ENCODE results near the gene TMEM82. TPM values are rescaled to one million over a fixed set of nuclear protein-coding genes. Genes with fewer than 3 reads are reported as not detected.
"Not testable (repeated sequence)": the region's sequence is repeated elsewhere in the genome, so short reads cannot be mapped to it uniquely, and the experiment has no call there.

TMEM82 gene
- total RNA-seq = not detected

- no peak for DNase-seq (ENCODE audit: low spot score)
Observed at GRCh38 chr1:15742339-15742801, at the start of gene TMEM82. Gene TMEM82, plus strand, starts transcription at chr1:15742499. Its CDS starts 61 bp downstream, at chr1:15742560.

DNA sequence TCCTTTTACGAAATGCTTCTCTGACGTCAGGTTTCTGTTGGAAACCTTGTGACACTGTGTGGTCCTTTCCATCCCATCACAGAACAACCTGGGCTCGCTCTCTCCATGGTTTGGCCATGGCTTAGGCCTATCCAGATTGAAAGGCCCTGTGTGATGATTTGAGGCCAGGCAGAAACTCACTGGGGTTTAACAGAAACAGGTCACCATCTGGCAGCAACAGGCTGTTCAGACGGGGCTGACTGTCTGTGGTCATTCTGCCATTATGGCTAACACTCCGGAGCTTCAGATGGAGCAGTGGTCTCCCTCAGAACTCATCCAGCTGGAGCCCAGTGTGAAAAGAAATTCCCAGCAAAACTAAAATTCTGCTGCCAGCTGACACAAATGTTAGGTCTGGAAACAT is 48.9 kb upstream of the TMEM82 start:
- no peak for DNase-seq (ENCODE audit: low spot score)

DNA sequence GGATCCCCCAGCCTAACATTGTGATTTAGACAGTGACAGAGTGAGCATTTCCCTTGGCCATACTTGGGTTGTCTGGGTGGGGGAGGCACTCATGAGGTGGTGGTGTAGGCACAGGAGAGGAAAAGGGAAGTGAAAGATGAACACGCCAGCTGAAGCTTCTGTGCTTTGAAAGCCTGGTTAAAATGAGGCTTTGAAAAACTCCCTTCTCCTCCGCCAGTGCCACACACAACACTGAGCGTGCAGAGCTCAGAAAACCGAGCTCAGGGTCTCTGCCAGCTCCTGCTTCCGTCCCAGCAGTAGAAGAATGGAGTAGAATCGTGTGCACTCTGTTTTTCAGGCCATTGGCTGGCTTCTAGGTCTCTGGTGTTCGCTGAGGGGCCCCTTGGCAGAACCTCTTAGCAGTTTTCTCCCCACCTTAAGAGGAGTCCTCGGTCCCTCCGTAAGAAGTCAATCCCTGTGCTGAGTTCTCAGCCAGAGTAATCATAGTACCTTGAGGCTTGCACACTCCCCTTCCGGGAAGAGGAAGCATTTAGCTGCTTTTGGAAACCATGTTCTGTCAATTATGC is 45.3 kb upstream of the TMEM82 start:
- DNase-seq (ENCODE audit: low spot score) = no peak

DNA sequence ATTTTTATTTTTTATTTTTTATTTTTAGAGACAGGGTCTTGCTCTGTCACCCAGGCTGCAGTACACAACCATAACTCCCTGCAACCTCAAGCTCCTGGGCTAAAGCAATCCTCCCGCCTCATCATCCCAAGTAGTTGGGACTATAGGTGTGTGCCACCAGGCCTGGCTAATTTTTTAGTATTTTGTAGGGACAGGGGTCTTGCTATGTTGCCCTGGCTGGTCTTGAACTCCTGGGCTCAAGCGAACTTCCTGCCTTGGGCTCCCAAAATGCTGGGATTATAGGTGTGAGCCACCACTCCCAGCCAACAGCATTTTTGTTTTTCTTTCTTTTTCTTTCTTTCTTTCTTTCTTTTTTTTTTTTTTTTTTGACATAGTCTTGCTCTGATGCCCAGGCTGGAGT is 44.1 kb upstream of the TMEM82 start:
- no peak for DNase-seq (ENCODE audit: low spot score)

GRCh38 chr1:15699321-15699720 is 43.0 kb upstream of the TMEM82 start:
- not testable (repeated sequence) for DNase-seq (ENCODE audit: low spot score)

DNA sequence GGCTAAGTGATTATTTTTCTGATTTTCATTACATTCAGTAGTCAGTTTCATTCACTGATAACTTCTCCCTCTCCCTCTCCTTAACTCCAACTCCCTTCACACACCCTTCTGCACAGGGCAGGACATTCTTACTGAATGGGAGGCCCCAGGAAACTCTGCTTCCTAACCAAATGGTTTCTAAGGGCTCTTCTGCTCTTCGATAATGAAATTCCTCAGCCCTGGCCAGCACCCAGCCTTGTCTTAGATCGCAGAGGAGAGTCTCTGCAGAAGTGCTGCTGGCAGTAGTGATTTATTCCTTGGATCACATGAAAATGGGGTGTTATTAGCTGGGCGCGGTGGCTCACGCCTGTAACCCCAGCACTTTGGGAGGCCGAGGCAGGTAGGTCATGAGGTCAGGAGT is 41.8 kb upstream of the TMEM82 start:
- DNase-seq (ENCODE audit: low spot score) = no peak

DNA sequence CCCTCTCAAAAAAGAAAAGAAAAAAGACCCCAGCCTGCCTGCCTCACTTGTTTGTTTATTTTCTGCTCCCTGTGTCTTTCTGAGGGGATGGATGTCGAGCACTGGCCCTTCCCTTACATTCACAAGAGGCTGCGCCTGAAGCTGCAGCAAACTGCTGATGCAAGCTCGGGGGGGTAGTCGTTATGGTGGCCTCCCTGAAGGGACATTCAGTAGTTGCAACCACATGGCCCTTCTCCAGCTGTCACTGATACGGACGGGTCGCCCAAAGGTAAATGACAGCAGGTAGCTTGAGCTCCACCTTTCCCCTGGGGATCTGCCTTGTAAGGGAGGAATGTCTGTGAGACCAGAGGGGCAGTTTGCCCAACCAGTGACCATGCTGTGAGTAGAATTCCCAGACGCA is 40.5 kb upstream of the TMEM82 start:
- DNase-seq (ENCODE audit: low spot score) = no peak

GRCh38 chr1:15702722-15703550 is 39.4 kb upstream of the TMEM82 start:
- DNase-seq (ENCODE audit: low spot score) = no peak

GRCh38 chr1:15703562-15703961 is 38.7 kb upstream of the TMEM82 start:
- peak; percentile 76 for DNase-seq (ENCODE audit: low spot score)

DNA sequence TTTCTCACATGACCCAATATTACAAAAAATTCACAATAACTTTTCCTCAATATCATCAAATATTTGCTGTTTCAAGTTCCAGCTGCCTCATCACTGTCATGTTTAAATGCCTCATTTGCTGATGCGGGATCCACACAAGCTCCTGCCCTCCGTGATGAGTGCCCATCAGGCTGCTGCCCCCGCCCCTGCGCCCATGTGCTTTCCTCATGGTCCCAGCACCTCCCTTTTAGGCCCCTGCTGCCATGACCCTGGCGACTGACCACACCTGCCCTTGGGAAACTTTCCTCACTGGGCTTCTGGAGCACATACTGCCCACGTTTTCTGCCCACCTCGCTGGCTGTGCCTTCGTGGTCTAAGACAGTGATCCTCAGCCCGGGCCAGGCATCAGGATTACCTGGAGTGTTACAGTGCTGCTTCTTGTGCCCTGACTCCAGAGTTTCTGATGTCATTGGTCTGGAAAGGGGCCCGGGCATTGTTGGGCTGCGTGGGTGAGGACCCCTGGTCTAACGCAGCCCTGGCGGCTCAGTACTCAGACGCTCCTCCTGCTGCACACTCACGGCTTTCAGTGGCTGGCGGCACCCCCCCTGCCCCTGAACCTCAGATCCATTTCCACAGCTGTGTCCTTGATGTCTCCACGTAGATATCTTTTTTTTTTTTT is 37.6 kb upstream of the TMEM82 start:
- DNase-seq (ENCODE audit: low spot score) = no peak

GRCh38 chr1:15705184-15705566 is 37.1 kb upstream of the TMEM82 start:
- DNase-seq (ENCODE audit: low spot score) = no peak

DNA sequence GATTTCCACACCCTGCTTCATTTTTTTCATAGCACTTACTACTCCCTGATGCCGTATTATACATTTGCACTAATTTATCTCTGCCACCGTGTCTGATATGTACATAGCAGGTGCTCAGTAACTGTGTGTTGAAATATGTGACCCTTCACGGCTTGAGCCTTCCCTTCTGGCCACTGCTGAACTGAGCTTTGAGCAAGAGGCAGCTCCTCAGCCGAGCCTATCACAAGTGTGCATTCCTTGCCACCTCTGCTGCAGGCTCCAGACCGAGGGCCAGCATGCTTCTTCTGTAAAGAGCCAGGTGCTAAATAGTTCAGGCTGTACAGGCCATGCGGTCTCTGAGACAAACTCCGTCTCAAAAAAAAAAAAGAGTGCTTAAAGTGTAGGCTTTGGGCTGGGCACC is 35.5 kb upstream of the TMEM82 start:
- DNase-seq (ENCODE audit: low spot score) = no peak

- no peak for DNase-seq (ENCODE audit: low spot score)
Observed at GRCh38 chr1:15707239-15707925, 34.9 kb upstream of the TMEM82 start.

DNA sequence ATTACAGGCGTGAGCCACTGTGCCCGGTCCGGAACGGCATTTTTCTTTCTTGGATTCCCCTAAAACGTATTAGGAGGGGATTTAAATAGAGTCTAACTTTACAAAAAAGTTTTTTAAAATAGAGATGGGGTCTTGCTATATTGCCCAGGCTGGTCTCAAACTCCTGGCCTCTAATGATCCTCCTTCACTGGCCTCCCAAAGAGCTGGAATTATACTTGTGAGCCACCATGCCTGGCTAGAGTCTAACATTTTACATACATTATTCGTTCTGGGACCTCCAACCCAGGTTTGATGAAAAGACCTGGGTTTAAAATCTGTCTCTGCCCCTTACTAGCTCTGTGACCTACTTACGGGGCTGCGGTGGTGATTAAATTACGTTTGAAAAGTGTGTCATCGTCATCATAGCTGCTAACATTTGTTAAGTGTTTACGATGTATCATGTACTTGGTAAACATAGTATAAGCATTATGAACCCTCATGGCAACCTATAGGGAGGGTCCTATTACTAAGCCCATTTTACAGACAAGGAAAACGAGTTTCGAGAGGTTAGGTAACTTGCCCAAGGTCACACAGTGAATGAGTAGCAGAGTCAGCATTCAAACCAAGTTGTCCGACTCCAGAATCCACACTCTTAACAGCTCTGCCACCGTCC is 33.7 kb upstream of the TMEM82 start:
- DNase-seq (ENCODE audit: low spot score) = no peak

- no peak for DNase-seq (ENCODE audit: low spot score)
Observed at GRCh38 chr1:15709226-15709625, 33.1 kb upstream of the TMEM82 start.

- no peak for DNase-seq (ENCODE audit: low spot score)
Observed at GRCh38 chr1:15712168-15712567, 30.1 kb upstream of the TMEM82 start.

DNA sequence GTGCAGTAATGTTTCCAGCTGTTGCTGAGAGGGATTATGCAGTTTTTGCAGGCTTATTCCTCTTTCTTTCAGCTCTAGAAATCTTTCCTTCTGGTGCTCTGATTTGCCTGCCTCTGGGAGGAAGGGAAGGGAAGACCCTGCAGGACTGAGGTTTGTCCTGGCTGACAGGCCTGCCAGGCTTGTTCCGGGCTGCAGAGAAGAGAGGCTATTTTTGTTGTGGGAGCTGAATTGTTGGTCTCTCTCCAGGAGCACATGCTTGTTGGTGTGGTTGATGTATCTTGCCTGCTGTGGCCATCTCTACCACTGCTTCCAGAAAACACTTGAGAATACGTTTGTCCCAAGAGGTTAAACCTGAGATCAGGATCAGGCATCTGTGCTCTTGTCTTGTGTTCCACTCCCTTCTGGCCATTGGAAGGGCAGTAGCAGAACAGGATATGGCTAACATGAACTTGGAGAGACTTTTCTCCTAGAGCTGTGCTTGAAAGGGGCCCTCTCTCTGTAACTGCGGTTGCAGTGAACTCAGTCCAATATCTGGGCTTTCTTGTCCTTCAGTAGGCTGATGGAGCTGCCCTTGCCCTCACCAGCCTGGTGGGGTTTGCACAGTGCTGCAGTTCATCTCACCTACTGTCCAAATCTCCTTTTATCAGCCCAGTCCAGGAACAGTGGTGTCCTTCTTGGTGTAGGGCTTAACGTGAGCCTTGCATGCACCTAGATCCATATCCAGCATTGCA is 27.7 kb upstream of the TMEM82 start:
- no peak for DNase-seq (ENCODE audit: low spot score)

GRCh38 chr1:15717418-15718125 is 24.7 kb upstream of the TMEM82 start:
- no peak for DNase-seq (ENCODE audit: low spot score)

GRCh38 chr1:15718199-15718601 is 24.1 kb upstream of the TMEM82 start:
- no peak for DNase-seq (ENCODE audit: low spot score)

DNA sequence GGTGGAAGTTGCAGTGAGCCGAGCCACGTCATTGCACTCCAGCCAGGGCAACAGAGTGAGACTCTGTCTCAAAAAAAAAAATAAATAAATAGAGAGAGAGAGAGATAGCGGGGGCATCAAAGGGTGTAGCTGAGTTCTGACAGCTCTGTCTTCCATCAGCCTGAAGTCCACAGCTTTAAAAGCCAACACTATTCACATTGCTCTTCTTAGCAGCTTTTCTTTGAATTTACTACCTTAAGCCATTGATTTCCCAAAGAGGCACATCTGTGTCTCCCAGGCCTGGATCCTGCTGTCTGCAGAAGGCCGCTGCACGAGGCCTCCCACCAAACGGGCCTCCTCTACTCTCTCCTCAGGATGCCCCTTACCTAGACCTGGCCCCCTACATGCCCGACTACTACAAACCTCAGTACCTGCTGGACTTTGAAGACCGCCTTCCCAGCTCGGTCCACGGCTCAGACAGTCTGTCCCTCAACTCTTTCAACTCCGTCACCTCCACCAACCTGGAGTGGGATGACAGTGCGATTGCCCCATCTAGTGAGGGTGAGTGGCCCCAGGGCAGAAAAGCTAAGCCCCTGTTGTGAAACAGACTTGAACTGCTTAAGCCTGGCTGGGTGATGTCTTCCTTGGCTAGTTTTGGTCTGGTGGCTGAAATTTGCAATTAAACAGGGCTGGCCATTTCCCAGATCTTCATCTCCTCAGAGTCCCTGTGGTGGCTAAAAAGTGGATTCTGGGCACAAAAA is 22.7 kb upstream of the TMEM82 start:
- DNase-seq (ENCODE audit: low spot score) = no peak

Measured in ureter (tissue), 1 donor.